H9 (cell line): ENCODE data around the gene STK10. TPM values are rescaled to one million over a fixed set of nuclear protein-coding genes. Genes with fewer than 3 reads are reported as not detected.

ENCODE experiments used
- DNase-seq: peaks from one replicate; pipeline ENCODE4 v3.0.0-alpha.2; 2017
- H2AFZ ChIP-seq: one replicate; pipeline ENCODE4 v1.6.1; 2013; ENCODE audit warnings: mild to moderate bottlenecking, low read length, control low read depth, moderate library complexity
- H2AK5ac ChIP-seq: 2 replicates; pipeline ENCODE4 v1.6.1; 2013; ENCODE audit warnings: low read length, control low read depth, mixed read lengths; ENCODE audit not compliant: insufficient read length
- H2BK120ac ChIP-seq: one replicate; pipeline ENCODE4 v1.6.1; 2013; ENCODE audit warnings: low read depth, mild to moderate bottlenecking, low read length, control low read depth, inconsistent platforms; ENCODE audit not compliant: poor library complexity, severe bottlenecking
- H2BK12ac ChIP-seq: 2 replicates; pipeline ENCODE4 v1.6.1; 2013; ENCODE audit warnings: low read length, control low read depth, mixed read lengths, low read depth; ENCODE audit not compliant: insufficient read length
- H2BK15ac ChIP-seq: 2 replicates; pipeline ENCODE4 v1.6.1; 2013; ENCODE audit warnings: low read depth, low read length, control low read depth
- H2BK20ac ChIP-seq: one replicate; pipeline ENCODE4 v1.6.1; 2013; ENCODE audit warnings: low read depth, mild to moderate bottlenecking, low read length, control low read depth, inconsistent platforms; ENCODE audit not compliant: poor library complexity, severe bottlenecking
- H2BK5ac ChIP-seq: 2 replicates; pipeline ENCODE4 v1.6.1; 2013; ENCODE audit warnings: low read length, control low read depth, mixed read lengths; ENCODE audit not compliant: insufficient read length
- H3K14ac ChIP-seq: 2 replicates; pipeline ENCODE4 v1.6.1; 2013; ENCODE audit warnings: low read length, control low read depth; ENCODE audit not compliant: insufficient read depth
- H3K18ac ChIP-seq: 2 replicates; pipeline ENCODE4 v1.6.1; 2013; ENCODE audit warnings: low read depth, mild to moderate bottlenecking, mixed read lengths, low read length, control low read depth; ENCODE audit not compliant: insufficient read length
- H3K23ac ChIP-seq: 2 replicates; pipeline ENCODE4 v1.6.1; 2013; ENCODE audit warnings: low read length, control low read depth, mixed read lengths, low read depth; ENCODE audit not compliant: insufficient read length
- H3K23me2 ChIP-seq: 2 replicates; pipeline ENCODE4 v1.6.1; 2013; ENCODE audit warnings: low read depth, mild to moderate bottlenecking, mixed read lengths, low read length, control low read depth; ENCODE audit not compliant: insufficient read length, poor library complexity, severe bottlenecking
- H3K27ac ChIP-seq: 2 replicates; pipeline ENCODE4 v1.5.1; 2013; ENCODE audit warnings: low read length, control low read depth, mixed read lengths, low read depth; ENCODE audit not compliant: insufficient read length
- H3K27me3 ChIP-seq: 2 replicates; pipeline ENCODE4 v1.6.1; 2013; ENCODE audit warnings: low read length, control low read depth, inconsistent platforms; ENCODE audit not compliant: insufficient read depth
- H3K4ac ChIP-seq: 2 replicates; pipeline ENCODE4 v1.6.1; 2013; ENCODE audit warnings: low read depth, mild to moderate bottlenecking, control low read depth, inconsistent platforms, low read length, moderate library complexity
- H3K4me1 ChIP-seq: 2 replicates; pipeline ENCODE4 v1.6.1; 2013; ENCODE audit warnings: low read length, control low read depth, inconsistent platforms; ENCODE audit not compliant: insufficient read depth
- H3K4me2 ChIP-seq: 2 replicates; pipeline ENCODE4 v1.6.1; 2013; ENCODE audit warnings: low read length, control low read depth, mixed read lengths; ENCODE audit not compliant: insufficient read length, insufficient read depth
- H3K56ac ChIP-seq: 2 replicates; pipeline ENCODE4 v1.6.1; 2013; ENCODE audit warnings: low read depth, mild to moderate bottlenecking, mixed read lengths, low read length, control low read depth; ENCODE audit not compliant: insufficient read length
- H3K79me1 ChIP-seq: 2 replicates; pipeline ENCODE4 v1.6.1; 2013; ENCODE audit warnings: low read depth, mild to moderate bottlenecking, moderate library complexity, low read length, control low read depth, inconsistent platforms; ENCODE audit not compliant: insufficient read depth, poor library complexity, severe bottlenecking
- H3K79me2 ChIP-seq: 2 replicates; pipeline ENCODE4 v1.6.1; 2013; ENCODE audit warnings: low read length, control low read depth, inconsistent platforms; ENCODE audit not compliant: insufficient read depth
- H3K9ac ChIP-seq: 2 replicates; pipeline ENCODE4 v1.6.1; 2013; ENCODE audit warnings: low read length, control low read depth, mixed read lengths; ENCODE audit not compliant: insufficient read length; ENCODE audit errors: extremely low read depth
- H3K9me3 ChIP-seq: one replicate; pipeline ENCODE4 v1.6.1; 2013; ENCODE audit warnings: low read depth, low read length, inconsistent platforms; ENCODE audit not compliant: control insufficient read depth
- H3T11ph ChIP-seq: one replicate; pipeline ENCODE4 v1.6.1; 2013; ENCODE audit warnings: mild to moderate bottlenecking, low read length, control low read depth, inconsistent platforms
- H4K20me1 ChIP-seq: one replicate; pipeline ENCODE4 v1.6.1; 2013; ENCODE audit not compliant: control insufficient read depth, insufficient read length, insufficient read depth
- H4K5ac ChIP-seq: 2 replicates; pipeline ENCODE4 v1.6.1; 2013; ENCODE audit warnings: low read depth, mild to moderate bottlenecking, mixed read lengths, low read length, control low read depth; ENCODE audit not compliant: insufficient read length
- H4K8ac ChIP-seq: replicated peaks from 2 replicates; pipeline ENCODE4 v1.6.1; 2013; ENCODE audit warnings: low read length, control low read depth, mixed read lengths, low read depth; ENCODE audit not compliant: insufficient read length
- H4K91ac ChIP-seq: 2 replicates; pipeline ENCODE4 v1.6.1; 2013; ENCODE audit warnings: low read depth, mild to moderate bottlenecking, moderate library complexity, mixed read lengths, low read length, control low read depth; ENCODE audit not compliant: insufficient read length
- H3K27ac Mint-ChIP-seq, 3 experiments: 2 replicates in 2 of 3; 3 replicates in 1 of 3; pipeline ENCODE4 v1.8.0; 2020 to 2021; ENCODE audit warnings: mixed read lengths in 3 of 3, mild to moderate bottlenecking in 1 of 3, moderate library complexity in 1 of 3
- H3K27me3 Mint-ChIP-seq: 2 replicates; pipeline ENCODE4 v1.8.0; 2021; ENCODE audit warnings: low read depth, mild to moderate bottlenecking, moderate library complexity, mixed read lengths
- H3K36me3 Mint-ChIP-seq, 3 experiments: 2 replicates in 2 of 3; 3 replicates in 1 of 3; pipeline ENCODE4 v1.8.0; 2020 to 2021; ENCODE audit warnings: low read depth in 3 of 3, mixed read lengths in 3 of 3; ENCODE audit not compliant: insufficient read depth in 1 of 3
- H3K4me1 Mint-ChIP-seq, 2 experiments: 2 replicates each; pipeline ENCODE4 v1.8.0; 2020; ENCODE audit warnings: mixed read lengths in 2 of 2
- H3K4me3 Mint-ChIP-seq, 2 experiments: 2 replicates in 1 of 2; 3 replicates in 1 of 2; pipeline ENCODE4 v1.8.0; 2020 to 2021; ENCODE audit warnings: mild to moderate bottlenecking in 2 of 2, mixed read lengths in 2 of 2, moderate library complexity in 1 of 2
- H3K9me3 Mint-ChIP-seq, 2 experiments: 2 replicates in 1 of 2; 3 replicates in 1 of 2; pipeline ENCODE4 v1.8.0; 2020; ENCODE audit warnings: mild to moderate bottlenecking in 2 of 2, mixed read lengths in 2 of 2, moderate library complexity in 1 of 2
- WGBS: extraction: QIAGEN DNeasy Blood & Tissue Kit; methylation state at CpG from one replicate; pipeline ENCODE4 v1.1.7; 2013; ENCODE audit warnings: missing lambda C conversion rate, low lambda C conversion rate, mixed read lengths; ENCODE audit not compliant: insufficient read length; ENCODE audit errors: extremely low coverage; 5-methylcytosine and 5-hydroxymethylcytosine counted together
- total RNA-seq: library from RNA; stranded (reverse); gene quantifications from 2 replicates; pipeline ENCODE4 v1.2.1, GENCODE V29; 2021
- TF ChIP-seq, protein P1 (sequence below): fragments of 200-600 bp; sonication (generic); conservative IDR thresholded peaks from 3 replicates; pipeline ENCODE4 v1.8.0; 2021; ENCODE audit warnings: antibody characterized with exemption, mild to moderate bottlenecking

The STK10 gene
- total RNA-seq, 1 experiment from 2014 or later, result 14.6 TPM

DNA sequence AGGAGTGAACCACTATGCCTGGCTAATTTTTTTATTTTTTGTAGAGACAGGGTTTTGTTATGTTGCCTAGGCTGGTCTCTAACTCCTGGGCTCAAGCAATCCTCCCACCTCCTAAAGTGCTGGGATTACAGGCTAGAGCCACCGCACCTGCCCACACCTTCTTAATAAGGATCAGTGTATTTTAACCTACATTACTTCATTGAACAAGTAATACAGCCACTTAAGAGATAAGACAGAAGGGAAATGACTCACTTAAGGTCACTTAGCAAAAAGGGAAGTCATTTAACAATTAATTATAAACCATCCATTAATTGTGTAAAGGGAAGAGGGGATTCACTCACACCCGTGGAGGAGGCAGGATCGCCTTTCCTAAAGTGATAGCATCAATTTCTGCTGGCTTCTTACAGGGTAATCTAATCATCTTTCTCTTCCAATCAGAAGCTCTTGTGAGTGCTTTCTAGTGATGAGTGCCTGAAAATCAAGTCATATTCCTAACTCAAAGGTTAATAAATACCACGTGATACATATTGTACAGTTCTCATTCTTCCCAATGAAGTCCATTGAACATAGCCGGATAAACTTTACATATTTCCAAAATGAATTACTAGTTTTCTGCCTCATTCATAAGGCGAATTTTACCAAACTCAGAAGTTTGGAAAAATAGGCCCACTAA is 185.0 kb downstream of the STK10 start:
- peaks cover 67% of the 10 kb centered on the region; the same call in 1 of the 2 replicates for H3K79me2 ChIP-seq
- H2BK120ac ChIP-seq, result no peak overlapping the region
- no peak overlapping the region for H3K23ac ChIP-seq
- Mint-ChIP-seq H3K4me1 (peaks cover 70 to 82% of the 10 kb centered on the region in 2 experiments), H3K9me3 (no peaks in the 10 kb centered on the region), H3K27ac (no peak overlapping the region), H3K4me3 (no peak overlapping the region), H3K27me3 (no peaks in the 10 kb centered on the region), H3K36me3 (peaks cover 0 to 14% (median 10%) of the 10 kb centered on the region in 3 experiments; a peak in 5 of 7 replicates)
- H2BK20ac ChIP-seq, result no peak overlapping the region
- no peak overlapping the region for H3K56ac ChIP-seq
- H3K27me3 ChIP-seq, result no peaks in the 10 kb centered on the region
- no peak overlapping the region for H3K14ac ChIP-seq
- H2AFZ ChIP-seq, result no peak overlapping the region
- no peak overlapping the region for H3K18ac ChIP-seq
- H3K4me2 ChIP-seq, result no peak overlapping the region
- H2BK5ac ChIP-seq, result no peak overlapping the region
- H3T11ph ChIP-seq, result no peak overlapping the region
- no peak overlapping the region for H2BK12ac ChIP-seq
- H4K8ac ChIP-seq, result no peak overlapping the region
- H4K5ac ChIP-seq, result no peak overlapping the region
- H3K4me1 ChIP-seq, result peaks cover 7% of the 10 kb centered on the region
- no CpG with 5 or more reads among the region's 6 CpGs for WGBS
- no peak overlapping the region for H4K91ac ChIP-seq
- H2AK5ac ChIP-seq, result no peak overlapping the region
- no peaks in the 10 kb centered on the region for H4K20me1 ChIP-seq
- H3K4ac ChIP-seq, result no peak overlapping the region
- DNase-seq, result no peak
- H3K9me3 ChIP-seq, result no peaks in the 10 kb centered on the region
- no peak overlapping the region for H3K9ac ChIP-seq
- peaks cover 16% of the 10 kb centered on the region for H3K23me2 ChIP-seq
- no peak overlapping the region for H2BK15ac ChIP-seq
- TF ChIP-seq, protein P1, sequence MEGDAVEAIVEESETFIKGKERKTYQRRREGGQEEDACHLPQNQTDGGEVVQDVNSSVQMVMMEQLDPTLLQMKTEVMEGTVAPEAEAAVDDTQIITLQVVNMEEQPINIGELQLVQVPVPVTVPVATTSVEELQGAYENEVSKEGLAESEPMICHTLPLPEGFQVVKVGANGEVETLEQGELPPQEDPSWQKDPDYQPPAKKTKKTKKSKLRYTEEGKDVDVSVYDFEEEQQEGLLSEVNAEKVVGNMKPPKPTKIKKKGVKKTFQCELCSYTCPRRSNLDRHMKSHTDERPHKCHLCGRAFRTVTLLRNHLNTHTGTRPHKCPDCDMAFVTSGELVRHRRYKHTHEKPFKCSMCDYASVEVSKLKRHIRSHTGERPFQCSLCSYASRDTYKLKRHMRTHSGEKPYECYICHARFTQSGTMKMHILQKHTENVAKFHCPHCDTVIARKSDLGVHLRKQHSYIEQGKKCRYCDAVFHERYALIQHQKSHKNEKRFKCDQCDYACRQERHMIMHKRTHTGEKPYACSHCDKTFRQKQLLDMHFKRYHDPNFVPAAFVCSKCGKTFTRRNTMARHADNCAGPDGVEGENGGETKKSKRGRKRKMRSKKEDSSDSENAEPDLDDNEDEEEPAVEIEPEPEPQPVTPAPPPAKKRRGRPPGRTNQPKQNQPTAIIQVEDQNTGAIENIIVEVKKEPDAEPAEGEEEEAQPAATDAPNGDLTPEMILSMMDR, result no peak
- H3K79me1 ChIP-seq, result peaks cover 3% of the 10 kb centered on the region
- no peak overlapping the region for H3K27ac ChIP-seq
